HT1080 (cell line): ENCODE measurements around the gene DOK3. TPM values are rescaled to one million over a fixed set of nuclear protein-coding genes. Genes with fewer than 3 reads are reported as not detected.

Experiments
- DNase-seq: peaks from one replicate; pipeline ENCODE4 v3.0.0-alpha.2; 2015; ENCODE audit warnings: low read depth
- total RNA-seq: library from RNA; depleted of rRNA; stranded (reverse); fragments of >200 nt; shearing (Covaris generic); gene quantifications from 2 replicates; pipeline ENCODE4 v1.2.3, GENCODE V29; 2014

Gene DOK3
- total RNA-seq, 1 experiment from 2014 or later: 2.3 TPM

GRCh38 chr5:177468685-177469628, 40.7 kb downstream of the DOK3 start:
- no peak for DNase-seq

GRCh38 chr5:177468329-177468684, 41.3 kb downstream of the DOK3 start:
- no peak for DNase-seq

- no peak for DNase-seq
These were observed 42.2 kb downstream of the DOK3 start for GRCh38 chr5:177467436-177467835.

- no peak for DNase-seq
These were observed 42.8 kb downstream of the DOK3 start for GRCh38 chr5:177466861-177467260.

GRCh38 chr5:177465044-177465443, 44.6 kb downstream of the DOK3 start:
- no peak for DNase-seq

- no peak for DNase-seq
These were observed 47.5 kb downstream of the DOK3 start for GRCh38 chr5:177462021-177462670.

- no peak for DNase-seq
These were observed 49.6 kb downstream of the DOK3 start for GRCh38 chr5:177459819-177460628.

- DNase-seq: no peak
These were observed 50.3 kb downstream of the DOK3 start for GRCh38 chr5:177459357-177459756.

- no peak for DNase-seq
These were observed 50.7 kb downstream of the DOK3 start for GRCh38 chr5:177458912-177459350.

GRCh38 chr5:177457852-177458681, 51.6 kb downstream of the DOK3 start:
- DNase-seq: no peak

- DNase-seq: peak; percentile 93
These were observed 52.4 kb downstream of the DOK3 start for GRCh38 chr5:177456976-177457851.

GRCh38 chr5:177456591-177456964, 53.0 kb downstream of the DOK3 start:
- no peak for DNase-seq

GRCh38 chr5:177455661-177456590, 53.7 kb downstream of the DOK3 start:
- DNase-seq: peak; percentile 55

- no peak for DNase-seq
These were observed 54.5 kb downstream of the DOK3 start for GRCh38 chr5:177455036-177455660.

- DNase-seq: peak; percentile 80
These were observed 55.1 kb downstream of the DOK3 start for GRCh38 chr5:177454397-177455035.

GRCh38 chr5:177453852-177454396, 55.7 kb downstream of the DOK3 start:
- no peak for DNase-seq
